ENCODE data around the gene WIPF2. TPM values are rescaled to one million over a fixed set of nuclear protein-coding genes. Genes with fewer than 3 reads are reported as not detected.

Gene WIPF2
- total RNA-seq, 1 experiment from 2014 or later: 6.0 TPM

DNA sequence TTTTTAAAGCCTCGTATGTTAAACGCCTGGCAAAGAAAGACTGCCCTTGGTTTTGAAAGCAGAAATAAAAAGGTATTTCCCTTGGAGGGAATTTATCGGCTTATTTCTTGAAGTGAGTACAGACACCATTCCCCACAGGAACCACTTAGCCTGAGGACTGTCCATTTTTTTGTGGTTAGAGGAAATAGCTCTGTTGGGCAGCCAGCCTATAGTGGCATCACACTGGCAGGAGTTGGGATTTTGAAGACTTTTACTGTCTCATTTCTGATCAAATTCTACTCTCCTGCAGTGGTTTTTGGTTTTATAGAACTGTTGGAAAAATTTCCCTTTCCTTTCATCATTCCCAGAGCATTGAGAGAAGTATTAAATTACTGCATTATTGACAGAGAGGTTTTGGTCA lies 34.5 kb downstream of the WIPF2 start:
- peaks cover 4% of the 10 kb centered on the region; the same call in 1 of the 2 replicates for H4K20me1 ChIP-seq (ENCODE audit: low read length)
- H3K9me2 ChIP-seq (replicated peaks; ENCODE audit: low read length): no peaks in the 10 kb centered on the region
- no peak overlapping the region for H3K4me2 ChIP-seq (ENCODE audit: low read length)
- no peak overlapping the region for H2AFZ ChIP-seq (ENCODE audit: low read length)
- ChIA-PET CTCF (no interaction called here), POLR2A (ENCODE audit: unreplicated experiment) (no interaction called here)
- peaks cover 13% of the 10 kb centered on the region for H3K4me1 ChIP-seq (ENCODE audit: insufficient read depth, low read length)
- peaks cover 50% of the 10 kb centered on the region for H3K79me2 ChIP-seq (ENCODE audit: low read length)
- ATAC-seq (no peak), DNase-seq (no peak)
- H3K9ac ChIP-seq (ENCODE audit: low read length): no peak overlapping the region
- H3F3A ChIP-seq (ENCODE audit: low read length, unreplicated experiment): no peaks in the 10 kb centered on the region
- no peaks in the 10 kb centered on the region for H3K27me3 ChIP-seq (ENCODE audit: low read length)
- no peak overlapping the region for H3K27ac ChIP-seq (ENCODE audit: low read length)
- no peak overlapping the region for H3K4me3 ChIP-seq (ENCODE audit: low read length)
- no peaks in the 10 kb centered on the region for H3K36me3 ChIP-seq (ENCODE audit: low read depth, low read length)
- H3K9me3 ChIP-seq (ENCODE audit: low read length): no peaks in the 10 kb centered on the region
- no TSS peak for BruUV-seq (replicated peaks)
- TF ChIP-seq EZH2phosphoT487 (IDR thresholded peaks at IDR 0.05; ENCODE audit: borderline replicate concordance, low read length) (no peak), EZH2 (IDR thresholded peaks at IDR 0.05; ENCODE audit: low read length, unreplicated experiment) (no peak)
- intact Hi-C loops (cut with micrococcal nuclease): no loop called here

DNA sequence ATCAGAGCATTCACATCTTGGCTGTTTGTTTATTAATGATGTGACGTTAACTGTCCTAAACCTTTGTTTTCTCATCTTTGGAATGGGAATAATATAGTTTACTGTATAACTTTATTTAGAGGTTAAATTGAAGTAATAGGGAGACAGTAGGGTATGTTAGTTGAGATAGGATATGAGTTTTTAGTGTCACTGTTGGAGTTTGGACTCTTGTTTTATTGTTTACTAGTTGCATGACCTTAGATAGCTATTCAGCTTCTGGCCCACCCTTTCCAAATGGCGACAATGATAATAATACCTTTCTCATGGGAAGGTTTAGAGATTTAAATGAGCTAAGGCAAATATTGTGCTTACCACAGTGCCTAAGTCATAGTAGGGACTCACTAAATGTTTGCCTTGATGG lies 40.4 kb downstream of the WIPF2 start:
- Histone ChIP-seq H3K9me3 (ENCODE audit: low read length) (no peaks in the 10 kb centered on the region), H3K4me3 (ENCODE audit: low read length) (no peak overlapping the region), H4K20me1 (ENCODE audit: low read length) (no peaks in the 10 kb centered on the region), H3K4me2 (ENCODE audit: low read length) (no peak overlapping the region), H3K27me3 (ENCODE audit: low read length) (no peaks in the 10 kb centered on the region), H3K9me2 (replicated peaks; ENCODE audit: low read length) (no peaks in the 10 kb centered on the region), H3F3A (ENCODE audit: low read length, unreplicated experiment) (no peaks in the 10 kb centered on the region), H3K4me1 (ENCODE audit: insufficient read depth, low read length) (no peaks in the 10 kb centered on the region), H3K27ac (ENCODE audit: low read length) (no peak overlapping the region), H2AFZ (ENCODE audit: low read length) (no peak overlapping the region), H3K79me2 (ENCODE audit: low read length) (peaks cover 6% of the 10 kb centered on the region), H3K36me3 (ENCODE audit: low read depth, low read length) (no peaks in the 10 kb centered on the region; the same call in none of the 2 replicates), H3K9ac (ENCODE audit: low read length) (no peak overlapping the region)
- BruUV-seq (replicated peaks): no TSS peak
- ATAC-seq (no peak), DNase-seq (no peak)
- ChIA-PET POLR2A (ENCODE audit: unreplicated experiment) (no interaction called here), CTCF (no interaction called here)
- intact Hi-C loops (cut with micrococcal nuclease): no loop called here
- TF ChIP-seq, protein P1, sequence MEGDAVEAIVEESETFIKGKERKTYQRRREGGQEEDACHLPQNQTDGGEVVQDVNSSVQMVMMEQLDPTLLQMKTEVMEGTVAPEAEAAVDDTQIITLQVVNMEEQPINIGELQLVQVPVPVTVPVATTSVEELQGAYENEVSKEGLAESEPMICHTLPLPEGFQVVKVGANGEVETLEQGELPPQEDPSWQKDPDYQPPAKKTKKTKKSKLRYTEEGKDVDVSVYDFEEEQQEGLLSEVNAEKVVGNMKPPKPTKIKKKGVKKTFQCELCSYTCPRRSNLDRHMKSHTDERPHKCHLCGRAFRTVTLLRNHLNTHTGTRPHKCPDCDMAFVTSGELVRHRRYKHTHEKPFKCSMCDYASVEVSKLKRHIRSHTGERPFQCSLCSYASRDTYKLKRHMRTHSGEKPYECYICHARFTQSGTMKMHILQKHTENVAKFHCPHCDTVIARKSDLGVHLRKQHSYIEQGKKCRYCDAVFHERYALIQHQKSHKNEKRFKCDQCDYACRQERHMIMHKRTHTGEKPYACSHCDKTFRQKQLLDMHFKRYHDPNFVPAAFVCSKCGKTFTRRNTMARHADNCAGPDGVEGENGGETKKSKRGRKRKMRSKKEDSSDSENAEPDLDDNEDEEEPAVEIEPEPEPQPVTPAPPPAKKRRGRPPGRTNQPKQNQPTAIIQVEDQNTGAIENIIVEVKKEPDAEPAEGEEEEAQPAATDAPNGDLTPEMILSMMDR (conservative IDR thresholded peaks at IDR 0.05; ENCODE audit: low read depth, low read length): no peak
- TF ChIP-seq EZH2 (IDR thresholded peaks at IDR 0.05; ENCODE audit: low read length, unreplicated experiment) (no peak), EZH2phosphoT487 (IDR thresholded peaks at IDR 0.05; ENCODE audit: borderline replicate concordance, low read length) (no peak)

GRCh38 chr17:40260528-40260927 lies 41.4 kb downstream of the WIPF2 start:
- no peak overlapping the region for H2AFZ ChIP-seq (ENCODE audit: low read length)
- DNase-seq (no peak), ATAC-seq (no peak)
- H3K9me3 ChIP-seq (ENCODE audit: low read length): no peaks in the 10 kb centered on the region
- H3K9ac ChIP-seq (ENCODE audit: low read length): no peak overlapping the region
- no peak overlapping the region for H3K27ac ChIP-seq (ENCODE audit: low read length)
- CTCF ChIA-PET: no interaction called here
- no TSS peak for BruUV-seq (replicated peaks)
- no peaks in the 10 kb centered on the region for H3K27me3 ChIP-seq (ENCODE audit: low read length)
- TF ChIP-seq EZH2 (IDR thresholded peaks at IDR 0.05; ENCODE audit: low read length, unreplicated experiment) (no peak), EZH2phosphoT487 (IDR thresholded peaks at IDR 0.05; ENCODE audit: borderline replicate concordance, low read length) (no peak)
- TF ChIP-seq, protein P1 (conservative IDR thresholded peaks at IDR 0.05; ENCODE audit: low read depth, low read length): no peak
- no peaks in the 10 kb centered on the region for H3F3A ChIP-seq (ENCODE audit: low read length, unreplicated experiment)
- no peaks in the 10 kb centered on the region for H3K4me1 ChIP-seq (ENCODE audit: insufficient read depth, low read length)
- H3K4me3 ChIP-seq (ENCODE audit: low read length): no peak overlapping the region
- H3K4me2 ChIP-seq (ENCODE audit: low read length): no peak overlapping the region
- intact Hi-C loops (cut with micrococcal nuclease): no loop called here
- peaks cover 9% of the 10 kb centered on the region for H3K36me3 ChIP-seq (ENCODE audit: low read depth, low read length)
- no peaks in the 10 kb centered on the region for H3K79me2 ChIP-seq (ENCODE audit: low read length)
- no peaks in the 10 kb centered on the region for H4K20me1 ChIP-seq (ENCODE audit: low read length)
- H3K9me2 ChIP-seq (replicated peaks; ENCODE audit: low read length): no peaks in the 10 kb centered on the region
- POLR2A ChIA-PET (ENCODE audit: unreplicated experiment): no interaction called here
